K562 (cell line): ENCODE measurements around the gene NTN4. TPM values are rescaled to one million over a fixed set of nuclear protein-coding genes. Genes with fewer than 3 reads are reported as not detected.

Experiments
- ATAC-seq: fragments of 200-7000 bp; cut with Tn5 transposase; 3 replicates; pipeline ENCODE4 v1.9.1; 2020; ENCODE audit warnings: moderate library complexity
- BruUV-seq: library from RNA; stranded (reverse); fragments of 400-500 nt; replicated peaks from 2 replicates; lab custom pipeline; 2021; lab: Mats Ljungman, UMichigan
- CTCF ChIA-PET: fragments of 300-600 bp; formaldehyde crosslinking; extraction: SDS; loops from one replicate; lab custom pipeline; 2021; ENCODE audit warnings: low intra/inter-chr PET ratio; lab: Yijun Ruan, JAX
- POLR2A ChIA-PET: fragments of 300-600, 350-650 bp; sonication (Branson Sonifier 250); formaldehyde crosslinking; extraction: SDS; loops from one replicate; lab custom pipeline; 2021; ENCODE audit warnings: antibody characterized with exemption, inconsistent platforms; lab: Yijun Ruan, JAX
- DNase-seq, 4 experiments: peaks; one replicate each; pipeline versions ENCODE4 v3.0.0 to v3.0.0-alpha.2; 2011 to 2018; ENCODE audit warnings: low spot score in 3 of 4, mixed read lengths in 3 of 4; ENCODE audit errors: extremely low read depth in 1 of 4
- FAIRE-seq: peaks from 2 replicates; lab custom pipeline; 2011; peaks lifted over from hg19 to GRCh38; lab: Jason Lieb, UNC
- H2AFZ ChIP-seq: 2 replicates; pipeline ENCODE4 v1.6.0; 2011; ENCODE audit warnings: low read depth, low read length, control low read depth, inconsistent platforms
- H3K27ac ChIP-seq: fragments of 200-600 bp; 3 replicates; pipeline ENCODE4 v1.8.0; 2011; ENCODE audit warnings: low read depth, mild to moderate bottlenecking, control low read depth, inconsistent platforms, low read length, moderate library complexity, mixed read lengths; ENCODE audit errors: extremely low read depth
- H3K27me3 ChIP-seq, 2 experiments: fragments of 300-600 bp in 1 of 2; 2 replicates in 1 of 2; 3 replicates in 1 of 2; pipeline versions ENCODE4 v1.6.0 to v1.8.0; 2011; ENCODE audit warnings: inconsistent platforms in 2 of 2, low read length in 2 of 2, mild to moderate bottlenecking in 1 of 2, mixed read lengths in 1 of 2, moderate library complexity in 1 of 2; ENCODE audit not compliant: control insufficient read depth in 2 of 2, insufficient read depth in 2 of 2
- H3K36me3 ChIP-seq: fragments of 300-600 bp; 3 replicates; pipeline ENCODE4 v1.8.0; 2011; ENCODE audit warnings: mild to moderate bottlenecking, low read length, inconsistent platforms; ENCODE audit not compliant: control insufficient read depth, insufficient read depth
- H3K4me1 ChIP-seq, 2 experiments: fragments of 200-600 bp in 1 of 2; replicated peaks in 1 of 2; 2 replicates in 1 of 2; 3 replicates in 1 of 2; pipeline versions ENCODE4 v1.5.1 to v1.8.0; 2011; ENCODE audit warnings: inconsistent platforms in 2 of 2, low read length in 2 of 2, mild to moderate bottlenecking in 1 of 2, mixed read lengths in 1 of 2, moderate library complexity in 1 of 2; ENCODE audit not compliant: control insufficient read depth in 2 of 2, insufficient read depth in 2 of 2
- H3K4me2 ChIP-seq: 2 replicates; pipeline ENCODE4 v1.6.1; 2011; ENCODE audit warnings: low read length, control low read depth, inconsistent platforms, mixed read lengths; ENCODE audit not compliant: insufficient read depth
- H3K4me3 ChIP-seq: fragments of 200-600 bp; sonication (generic), shearing (Covaris generic); 2 replicates; pipeline ENCODE4 v1.5.1; 2016; ENCODE audit warnings: control low read depth, inconsistent platforms
- H3K79me2 ChIP-seq: fragments of 200-600 bp; 3 replicates; pipeline ENCODE4 v1.8.0; 2011; ENCODE audit warnings: low read length, inconsistent platforms; ENCODE audit not compliant: control insufficient read depth, insufficient read depth
- H3K9ac ChIP-seq, 2 experiments: 2 replicates each; pipeline versions ENCODE4 v1.6.0 to v1.6.1; 2011; ENCODE audit warnings: low read depth in 2 of 2, low read length in 2 of 2, control low read depth in 1 of 2, inconsistent platforms in 1 of 2, mild to moderate bottlenecking in 1 of 2, mixed read lengths in 1 of 2; ENCODE audit not compliant: insufficient read depth in 1 of 2
- H3K9me1 ChIP-seq: one replicate; pipeline ENCODE4 v1.6.0; 2011; ENCODE audit warnings: inconsistent platforms, mild to moderate bottlenecking, low read length, moderate library complexity; ENCODE audit not compliant: control insufficient read depth, insufficient read depth
- H3K9me3 ChIP-seq: replicated peaks from 2 replicates; pipeline ENCODE4 v1.5.1; 2011; ENCODE audit warnings: low read depth, low read length, inconsistent platforms; ENCODE audit not compliant: control insufficient read depth, insufficient read depth
- H4K20me1 ChIP-seq: replicated peaks from 2 replicates; pipeline ENCODE4 v1.6.1; 2011; ENCODE audit warnings: low read length, inconsistent platforms, mixed read lengths; ENCODE audit not compliant: control insufficient read depth, insufficient read depth
- FOXP1 ChIP-seq: sonication (generic); formaldehyde crosslinking; IDR thresholded peaks from 2 replicates; pipeline ENCODE4 v1.8.0; 2022; ENCODE audit warnings: mild to moderate bottlenecking, missing genetic modification reagents
- HDAC8 ChIP-seq: fragments of 450-650 bp; IDR thresholded peaks from 2 replicates; pipeline ENCODE4 v1.6.1; 2016; ENCODE audit warnings: mild to moderate bottlenecking, missing genetic modification characterization, moderate library complexity, missing compliant biosample characterization
- L3MBTL2 ChIP-seq: fragments of 450-650 bp; IDR thresholded peaks from 2 replicates; pipeline ENCODE4 v1.6.1; 2016; ENCODE audit warnings: mild to moderate bottlenecking, moderate library complexity
- MEF2D ChIP-seq: conservative IDR thresholded peaks from 2 replicates; pipeline ENCODE4 v1.6.1; 2016; ENCODE audit warnings: low read depth, missing genetic modification characterization, missing compliant biosample characterization
- NCOA4 ChIP-seq: fragments of 450-650 bp; IDR thresholded peaks from 2 replicates; pipeline ENCODE4 v1.6.1; 2018; ENCODE audit warnings: mild to moderate bottlenecking; ENCODE audit not compliant: partially characterized antibody
- NCOA6 ChIP-seq: fragments of 450-650 bp; IDR thresholded peaks from 2 replicates; pipeline ENCODE4 v1.6.1; 2017; ENCODE audit warnings: mild to moderate bottlenecking
- SNIP1 ChIP-seq: fragments of 450-650 bp; IDR thresholded peaks from 2 replicates; pipeline ENCODE4 v1.7.1; 2017; ENCODE audit warnings: low read depth, mild to moderate bottlenecking
- YY1 ChIP-seq, 3 experiments: IDR thresholded peaks; 2 replicates each; pipeline ENCODE4 v1.6.1; 2011; ENCODE audit warnings: low read length in 2 of 3, mild to moderate bottlenecking in 2 of 3, moderate library complexity in 2 of 3, borderline replicate concordance in 1 of 3, control low read depth in 1 of 3, low read depth in 1 of 3; ENCODE audit not compliant: insufficient read depth in 3 of 3, insufficient replicate concordance in 2 of 3, control insufficient read depth in 1 of 3, insufficient read length in 1 of 3; ENCODE audit errors: extremely low read depth in 1 of 3
- ZNF174 ChIP-seq: fragments of 250-450 bp; sonication (Bioruptor Pico); IDR thresholded peaks from 2 replicates; pipeline ENCODE4 v1.4.0; 2020; ENCODE audit warnings: mild to moderate bottlenecking
- ZNF318 ChIP-seq, 2 experiments: fragments of 450-650 bp; IDR thresholded peaks; 2 replicates each; pipeline ENCODE4 v1.6.1; 2016; ENCODE audit warnings: mild to moderate bottlenecking in 2 of 2, borderline replicate concordance in 1 of 2, low read depth in 1 of 2, moderate library complexity in 1 of 2
- ZNF699 ChIP-seq: fragments of 250-450 bp; sonication (Bioruptor Pico); IDR thresholded peaks from 2 replicates; pipeline ENCODE4 v1.8.0; 2021; ENCODE audit warnings: mild to moderate bottlenecking, moderate library complexity; ENCODE audit not compliant: insufficient replicate concordance
- WGBS: fragments of 100-300 bp; shearing (Covaris generic); methylation state at CpG from one replicate; pipeline ENCODE4 v1.1.6; 2016; ENCODE audit warnings: low coverage, mixed read lengths; ENCODE audit not compliant: insufficient coverage; ENCODE audit errors: missing lambda C conversion rate; 5-methylcytosine and 5-hydroxymethylcytosine counted together
- in situ Hi-C: fragments of 300-500 bp; cut with MboI; formaldehyde crosslinking; loops from 4 replicates; pipeline ENCODE4 v1.15.0; 2018; ENCODE audit warnings: inconsistent platforms, mixed read lengths
- intact Hi-C: fragments of 100-400 bp; cut with micrococcal nuclease; formaldehyde crosslinking; loops from 2 replicates; pipeline ENCODE4 v1.14.2; 2022
- polyA plus RNA-seq, 8 experiments: library from polyadenylated mRNA; depleted of rRNA in 4 of 8; stranded (reverse) in 5 of 8; unstranded in 3 of 8; fragments of >200 nt; fragmentation: Nextera tagmentation in 2 of 8; fragmentation: Illumina TruSeq in 1 of 8; extraction: Ambion mirVana in 2 of 8; extraction: Trizol in 1 of 8; gene quantifications; 2 replicates each; pipeline versions ENCODE4 v1.2.1 to v1.2.3, GENCODE V29; 2011 to 2014; ENCODE audit warnings: inconsistent platforms in 1 of 8, missing spikeins in 1 of 8
- total RNA-seq, 7 experiments: library from RNA; depleted of rRNA in 6 of 7; stranded (reverse); fragments of >200 nt in 6 of 7; fragmentation: Illumina TruSeq in 2 of 7; extraction: Trizol in 2 of 7; gene quantifications; 2 replicates each; pipeline versions ENCODE4 v1.2.1 to v1.2.3, GENCODE V29; 2011 to 2021; ENCODE audit warnings: low replicate concordance in 1 of 7
- TF ChIP-seq, protein P1 (sequence below): sonication (generic); formaldehyde crosslinking; IDR thresholded peaks from 2 replicates; pipeline ENCODE4 v1.5.0; 2020; ENCODE audit warnings: missing genetic modification reagents

Gene NTN4
- total and polyA plus RNA-seq, 9 of the 15 experiments (the other 6 are each of a cell fraction or from before 2014, with no cell fraction given), result 0.13 TPM; not detected in 8

DNA sequence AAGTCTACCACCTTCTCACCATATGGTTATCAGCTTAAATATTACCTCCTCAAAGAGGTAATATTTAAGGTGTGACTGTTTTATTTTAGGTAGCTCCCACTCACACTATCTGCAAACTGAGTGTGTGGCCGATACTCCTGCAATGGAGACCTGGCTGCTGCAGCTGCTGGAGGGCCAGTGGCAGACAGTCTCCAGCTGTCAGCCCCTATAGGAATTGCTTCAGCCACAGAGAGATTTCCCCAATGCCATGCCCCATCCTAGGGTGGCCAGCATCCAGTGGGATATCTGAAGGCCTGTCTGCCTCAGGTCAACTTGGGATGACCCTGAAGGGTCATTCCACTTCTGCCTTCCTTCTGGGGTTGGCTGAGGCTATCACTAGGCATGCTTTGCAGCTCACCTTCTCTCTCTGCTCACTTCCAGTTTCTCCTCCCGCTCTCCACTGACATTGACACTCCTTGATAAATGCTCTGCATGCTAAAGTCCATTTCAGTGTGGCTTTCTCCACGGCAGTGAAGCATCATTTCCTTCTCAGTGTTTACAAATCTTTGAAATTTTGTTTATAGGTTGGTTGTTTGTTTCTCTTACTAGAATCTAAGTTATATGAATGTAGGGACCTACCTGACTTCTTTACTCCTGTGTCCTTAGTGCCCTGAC, 149.1 kb downstream of the NTN4 start:
- Histone ChIP-seq H4K20me1 (no peaks in the 10 kb centered on the region), H3K4me2 (no peak overlapping the region), H3K79me2 (no peaks in the 10 kb centered on the region), H3K27ac (no peak overlapping the region), H3K9ac (no peak overlapping the region), H3K4me3 (no peak overlapping the region), H3K9me1 (no peaks in the 10 kb centered on the region), H2AFZ (no peak overlapping the region), H3K27me3 (peaks cover 0 to 8% of the 10 kb centered on the region in 2 experiments; a peak in 2 of 5 replicates), H3K4me1 (no peaks in the 10 kb centered on the region), H3K36me3 (no peaks in the 10 kb centered on the region), H3K9me3 (no peaks in the 10 kb centered on the region)
- no TSS peak for BruUV-seq
- 0% methylated on average over 3 of the region's 3 CpGs for WGBS
- intact Hi-C loops, result no loop called here
- ChIA-PET CTCF (no interaction called here), POLR2A (no interaction called here)
- no peak for ATAC-seq
- FAIRE-seq, result no peak
- in situ Hi-C loops, result no loop called here
- no peak for DNase-seq
- TF ChIP-seq, protein P1, sequence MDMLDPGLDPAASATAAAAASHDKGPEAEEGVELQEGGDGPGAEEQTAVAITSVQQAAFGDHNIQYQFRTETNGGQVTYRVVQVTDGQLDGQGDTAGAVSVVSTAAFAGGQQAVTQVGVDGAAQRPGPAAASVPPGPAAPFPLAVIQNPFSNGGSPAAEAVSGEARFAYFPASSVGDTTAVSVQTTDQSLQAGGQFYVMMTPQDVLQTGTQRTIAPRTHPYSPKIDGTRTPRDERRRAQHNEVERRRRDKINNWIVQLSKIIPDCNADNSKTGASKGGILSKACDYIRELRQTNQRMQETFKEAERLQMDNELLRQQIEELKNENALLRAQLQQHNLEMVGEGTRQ (CRISPR knock-in tag), result no peak
- TF ChIP-seq FOXP1 (CRISPR knock-in tag) (no peak), ZNF318 (IDR thresholded peaks at IDR 0.05; ENCODE audit: borderline replicate concordance in 1 of 2, low read depth in 1 of 2) (no peak), ZNF174 (CRISPR knock-in tag) (no peak), L3MBTL2 (no peak), YY1 (IDR thresholded peaks at IDR 0.05; ENCODE audit: borderline replicate concordance in 1 of 3, control insufficient read depth in 1 of 3, extremely low read depth in 1 of 3, insufficient read depth in 3 of 3, insufficient read length in 1 of 3, insufficient replicate concordance in 2 of 3, low read depth in 1 of 3, low read length in 2 of 3) (no peak), NCOA4 (no peak), HDAC8 (tag) (no peak), SNIP1 (no peak), MEF2D (tag) (no peak), ZNF699 (CRISPR knock-in tag) (no peak), NCOA6 (no peak)
